A549 (cell line): ENCODE measurements around the gene YPEL1.

Experiments used
- CEBPB ChIP-seq, 2 experiments: fragments of >200 bp in 1 of 2; sonication (Bioruptor Twin) in 1 of 2; formaldehyde crosslinking in 1 of 2; IDR thresholded peaks; 2 replicates each; pipeline ENCODE4 v1.6.1; 2012 to 2016
- CHD4 ChIP-seq: fragments of 200-600 bp; sonication (generic); IDR thresholded peaks from 2 replicates; pipeline ENCODE4 v1.6.1; 2016; ENCODE audit warnings: antibody characterized with exemption, mild to moderate bottlenecking, borderline replicate concordance
- CTCF ChIP-seq: fragments of >200 bp; sonication (Bioruptor Twin); formaldehyde crosslinking; IDR thresholded peaks from 3 replicates; pipeline ENCODE4 v1.5.1; 2016
- EHMT2 ChIP-seq: fragments of 200-600 bp; sonication (generic); IDR thresholded peaks from 2 replicates; pipeline ENCODE4 v1.6.1; 2016; ENCODE audit warnings: antibody characterized with exemption, low read depth, mild to moderate bottlenecking, moderate library complexity
- POLR2A ChIP-seq: IDR thresholded peaks from 2 replicates; pipeline ENCODE4 v1.6.1; 2012; ENCODE audit warnings: mild to moderate bottlenecking, low read length
- POLR2AphosphoS2 ChIP-seq: conservative IDR thresholded peaks from 2 replicates; pipeline ENCODE4 v1.6.1; 2012; ENCODE audit warnings: low read length, improper control_type of control experiment, inconsistent platforms
- RAD21 ChIP-seq, 2 experiments: fragments of >200 bp in 1 of 2; sonication (Bioruptor Twin) in 1 of 2; formaldehyde crosslinking in 1 of 2; IDR thresholded peaks in 1 of 2; conservative IDR thresholded peaks in 1 of 2; 2 replicates in 1 of 2; 3 replicates in 1 of 2; pipeline ENCODE4 v1.6.1; 2012 to 2018; ENCODE audit warnings: inconsistent platforms in 1 of 2
- RCOR1 ChIP-seq: fragments of 150-350 bp; IDR thresholded peaks from 2 replicates; pipeline ENCODE4 v1.6.1; 2014; ENCODE audit warnings: antibody characterized with exemption, low read length, low read depth
- REST ChIP-seq: fragments of 200-600 bp; sonication (generic); IDR thresholded peaks from 2 replicates; pipeline ENCODE4 v1.6.1; 2016; ENCODE audit warnings: antibody characterized with exemption, mild to moderate bottlenecking, moderate library complexity

- TF ChIP-seq POLR2AphosphoS2 = no peak
- no peak for TF ChIP-seq RCOR1
- no peak for TF ChIP-seq CTCF
- TF ChIP-seq CEBPB (IDR thresholded peaks at IDR 0.05) = no peak
- no peak for TF ChIP-seq EHMT2
- no peak for TF ChIP-seq RAD21 (conservative IDR thresholded peaks at IDR 0.05 in 1 of 2, IDR thresholded peaks at IDR 0.05 in 1 of 2)
- TF ChIP-seq POLR2A = no peak
- TF ChIP-seq REST = no peak
- no peak for TF ChIP-seq CHD4
Observed at GRCh38 chr22:21727768-21728167, 7.8 kb downstream of the YPEL1 start.
